Mesothelial cell of epicardium (in vitro differentiated cells): ENCODE measurements around the gene OR2T4. TPM values are rescaled to one million over a fixed set of nuclear protein-coding genes. Genes with fewer than 3 reads are reported as not detected.

ENCODE experiments used
- DNase-seq, 2 experiments: peaks; one replicate each; pipeline ENCODE4 v3.0.0; 2021; ENCODE audit warnings: low spot score in 2 of 2; ENCODE audit not compliant: unreplicated experiment in 2 of 2
- H3K27ac Mint-ChIP-seq: 2 replicates; pipeline ENCODE4 v1.8.0; 2021; ENCODE audit warnings: mixed read lengths
- H3K27me3 Mint-ChIP-seq: 2 replicates; pipeline ENCODE4 v1.8.0; 2021; ENCODE audit warnings: low read depth, mixed read lengths
- H3K36me3 Mint-ChIP-seq: 2 replicates; pipeline ENCODE4 v1.8.0; 2021; ENCODE audit warnings: mixed read lengths
- H3K4me1 Mint-ChIP-seq: 2 replicates; pipeline ENCODE4 v1.8.0; 2021; ENCODE audit warnings: mixed read lengths
- H3K4me3 Mint-ChIP-seq: 2 replicates; pipeline ENCODE4 v1.8.0; 2021; ENCODE audit warnings: mild to moderate bottlenecking, moderate library complexity, mixed read lengths
- H3K9me3 Mint-ChIP-seq: 2 replicates; pipeline ENCODE4 v1.8.0; 2021; ENCODE audit warnings: mixed read lengths
- total RNA-seq: library from RNA; stranded (reverse); gene quantifications from 3 replicates; pipeline ENCODE4 v1.2.1, GENCODE V29; 2021
- TF ChIP-seq, protein P1 (sequence below): fragments of 200-600 bp; sonication (generic); IDR thresholded peaks from one replicate; pipeline ENCODE4 v1.5.0; 2021; ENCODE audit warnings: antibody characterized with exemption; ENCODE audit not compliant: unreplicated experiment

Gene OR2T4
- total RNA-seq, 1 donor from 2014 or later, result not detected

DNA sequence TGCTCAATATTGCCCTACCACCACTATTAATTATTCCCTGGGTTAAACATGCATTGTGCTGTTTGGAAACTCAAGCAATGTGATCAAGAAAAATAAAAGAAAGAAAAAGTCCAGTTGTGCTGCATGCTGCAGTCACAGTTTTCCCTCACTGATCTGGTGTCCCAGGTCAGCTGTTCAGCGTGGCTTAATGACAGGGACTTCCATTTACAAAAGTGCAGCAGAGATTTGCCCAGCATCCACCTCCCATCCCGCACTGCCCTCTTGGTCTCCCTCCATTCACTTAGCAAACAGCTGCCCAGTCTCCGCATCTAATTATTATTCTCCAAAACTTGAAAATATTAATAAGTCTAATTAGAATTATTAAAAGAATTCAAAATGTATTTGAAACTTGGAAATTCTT is 2.0 kb upstream of the OR2T4 start:
- Mint-ChIP-seq H3K27ac (no peak overlapping the region), H3K4me1 (no peaks in the 10 kb centered on the region), H3K27me3 (no peaks in the 10 kb centered on the region), H3K9me3 (peaks cover 74% of the 10 kb centered on the region), H3K36me3 (no peaks in the 10 kb centered on the region), H3K4me3 (no peak overlapping the region)
- TF ChIP-seq, protein P1, sequence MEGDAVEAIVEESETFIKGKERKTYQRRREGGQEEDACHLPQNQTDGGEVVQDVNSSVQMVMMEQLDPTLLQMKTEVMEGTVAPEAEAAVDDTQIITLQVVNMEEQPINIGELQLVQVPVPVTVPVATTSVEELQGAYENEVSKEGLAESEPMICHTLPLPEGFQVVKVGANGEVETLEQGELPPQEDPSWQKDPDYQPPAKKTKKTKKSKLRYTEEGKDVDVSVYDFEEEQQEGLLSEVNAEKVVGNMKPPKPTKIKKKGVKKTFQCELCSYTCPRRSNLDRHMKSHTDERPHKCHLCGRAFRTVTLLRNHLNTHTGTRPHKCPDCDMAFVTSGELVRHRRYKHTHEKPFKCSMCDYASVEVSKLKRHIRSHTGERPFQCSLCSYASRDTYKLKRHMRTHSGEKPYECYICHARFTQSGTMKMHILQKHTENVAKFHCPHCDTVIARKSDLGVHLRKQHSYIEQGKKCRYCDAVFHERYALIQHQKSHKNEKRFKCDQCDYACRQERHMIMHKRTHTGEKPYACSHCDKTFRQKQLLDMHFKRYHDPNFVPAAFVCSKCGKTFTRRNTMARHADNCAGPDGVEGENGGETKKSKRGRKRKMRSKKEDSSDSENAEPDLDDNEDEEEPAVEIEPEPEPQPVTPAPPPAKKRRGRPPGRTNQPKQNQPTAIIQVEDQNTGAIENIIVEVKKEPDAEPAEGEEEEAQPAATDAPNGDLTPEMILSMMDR, result no peak
- DNase-seq, result no peak

DNA sequence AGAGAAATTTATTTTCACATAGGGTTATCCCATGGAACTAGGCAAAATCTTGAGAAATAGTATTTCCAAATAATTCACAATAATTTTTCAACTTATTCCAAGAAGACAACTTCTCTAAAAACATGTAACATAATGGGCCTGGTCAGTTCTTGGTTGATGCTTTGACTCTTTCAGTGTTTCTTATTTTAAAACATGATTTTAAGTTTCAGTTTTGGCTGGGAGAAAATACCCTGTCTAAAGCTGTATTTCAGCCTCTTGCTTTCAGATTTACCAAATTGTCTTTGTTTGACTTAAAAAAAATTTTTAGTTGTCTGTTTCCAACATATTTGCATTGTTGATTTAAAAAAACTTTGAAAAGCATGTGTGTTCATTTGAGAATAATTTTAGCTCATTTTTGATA is 5.1 kb downstream of the OR2T4 start:
- H3K9me3 Mint-ChIP-seq, result peaks cover 83% of the 10 kb centered on the region
- no peaks in the 10 kb centered on the region for H3K4me1 Mint-ChIP-seq
- H3K4me3 Mint-ChIP-seq, result no peak overlapping the region
- H3K27ac Mint-ChIP-seq, result no peak overlapping the region
- no peak for DNase-seq
- TF ChIP-seq, protein P1, result no peak
- H3K27me3 Mint-ChIP-seq, result no peaks in the 10 kb centered on the region
- H3K36me3 Mint-ChIP-seq, result no peaks in the 10 kb centered on the region

DNA sequence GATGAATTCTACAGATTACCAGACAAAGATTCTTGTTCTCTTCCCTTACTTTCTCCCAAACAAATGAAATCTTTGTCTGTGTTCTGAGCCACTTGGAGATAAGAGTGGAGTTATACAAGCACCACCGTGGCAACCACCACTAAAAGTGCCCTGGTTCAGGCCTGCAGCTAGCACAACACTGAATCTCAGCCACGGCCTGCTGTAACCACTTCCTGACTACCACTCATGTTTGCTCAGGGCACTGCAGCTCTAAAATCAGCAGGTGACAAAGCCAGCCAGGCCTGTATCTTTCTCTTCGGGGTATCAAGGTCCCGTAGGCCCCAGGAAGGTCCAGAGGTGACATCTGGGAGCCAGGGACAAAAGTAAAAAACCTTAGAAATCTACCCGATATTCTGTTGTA is 10.9 kb downstream of the OR2T4 start:
- no peaks in the 10 kb centered on the region for H3K4me1 Mint-ChIP-seq
- TF ChIP-seq, protein P1, result no peak
- no peak overlapping the region for H3K4me3 Mint-ChIP-seq
- no peaks in the 10 kb centered on the region for H3K36me3 Mint-ChIP-seq
- H3K27ac Mint-ChIP-seq, result no peak overlapping the region
- H3K27me3 Mint-ChIP-seq, result no peaks in the 10 kb centered on the region
- no peak for DNase-seq
- peaks cover 86% of the 10 kb centered on the region for H3K9me3 Mint-ChIP-seq

DNA sequence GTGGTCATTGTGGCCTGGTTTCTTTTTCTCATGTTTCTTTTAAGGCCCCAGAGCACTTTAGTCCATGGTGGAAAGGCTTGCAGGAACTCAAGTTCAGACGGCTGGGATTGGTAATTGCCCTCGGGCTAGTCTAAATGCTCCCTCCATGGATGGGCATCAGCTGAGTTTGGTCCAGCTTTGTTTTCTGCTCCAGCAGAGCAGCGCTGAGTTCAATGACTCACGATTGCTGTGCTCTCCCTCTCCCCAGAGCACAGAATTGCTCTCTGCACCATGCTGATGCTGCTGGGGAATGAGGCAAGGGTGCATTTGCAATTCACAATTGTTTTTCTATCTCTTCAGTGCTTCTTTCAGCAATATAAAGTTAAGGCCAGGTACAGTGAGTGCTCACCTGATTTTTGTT is 12.3 kb downstream of the OR2T4 start:
- no peak for DNase-seq
- no peaks in the 10 kb centered on the region for H3K36me3 Mint-ChIP-seq
- no peak overlapping the region for H3K4me3 Mint-ChIP-seq
- H3K27ac Mint-ChIP-seq, result no peak overlapping the region
- H3K9me3 Mint-ChIP-seq, result peaks cover 88% of the 10 kb centered on the region
- no peaks in the 10 kb centered on the region for H3K27me3 Mint-ChIP-seq
- TF ChIP-seq, protein P1, result no peak
- no peaks in the 10 kb centered on the region for H3K4me1 Mint-ChIP-seq

DNA sequence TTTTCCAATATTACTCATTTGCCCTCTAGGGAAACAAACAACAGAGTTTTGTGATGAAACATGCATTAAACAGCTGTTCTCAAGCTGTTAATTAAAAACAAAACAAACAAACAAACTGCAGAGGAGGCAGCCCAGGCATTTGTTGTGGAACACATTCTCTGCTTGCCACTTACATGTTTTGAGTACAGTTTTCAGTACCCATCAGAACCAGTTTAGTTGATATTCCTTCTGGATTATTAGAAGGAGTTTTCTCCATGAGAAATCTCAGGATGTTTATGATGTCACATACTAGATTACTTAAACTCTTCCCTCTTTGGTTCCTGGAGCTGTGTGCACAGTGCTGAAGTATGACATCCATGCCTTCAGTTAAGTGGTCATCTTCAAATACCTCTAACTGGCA is 14.0 kb downstream of the OR2T4 start, which contains the start of gene OR2T6:
Gene OR2T6 (plus strand): TSS at position 301 of the 400 bp plus-strand sequence. CDS start 11,863 bp downstream, outside the sequence.
- peaks cover 79% of the 10 kb centered on the region for H3K9me3 Mint-ChIP-seq
- no peaks in the 10 kb centered on the region for H3K4me1 Mint-ChIP-seq
- DNase-seq, result no peak
- no peaks in the 10 kb centered on the region for H3K27me3 Mint-ChIP-seq
- TF ChIP-seq, protein P1, result no peak
- H3K4me3 Mint-ChIP-seq, result no peak within 1 kb of the TSS
- no peaks in the 10 kb centered on the region for H3K36me3 Mint-ChIP-seq
- no peak within 1 kb of the TSS for H3K27ac Mint-ChIP-seq

DNA sequence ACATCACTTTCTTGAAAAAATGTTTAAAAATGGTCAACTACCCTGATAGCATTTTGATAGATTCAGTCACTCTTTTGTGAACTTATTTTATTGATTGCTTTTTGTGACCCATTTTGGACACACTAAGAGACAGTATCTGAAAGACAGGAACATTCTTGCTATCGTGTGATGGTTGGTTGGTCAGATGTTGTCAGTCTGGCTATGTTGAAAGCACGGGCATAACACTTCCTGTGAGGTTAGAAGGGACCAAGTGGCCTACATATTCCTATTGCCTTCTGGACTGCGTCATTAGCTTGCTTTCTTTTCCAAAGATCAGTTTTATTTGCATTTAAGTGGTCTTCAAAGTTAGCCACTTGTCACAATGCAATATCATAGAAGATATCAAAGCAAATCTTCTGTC is 15.5 kb downstream of the OR2T4 start:
- Mint-ChIP-seq H3K4me3 (no peak overlapping the region), H3K9me3 (peaks cover 77% of the 10 kb centered on the region), H3K27me3 (no peaks in the 10 kb centered on the region), H3K4me1 (no peaks in the 10 kb centered on the region), H3K36me3 (no peaks in the 10 kb centered on the region), H3K27ac (no peak overlapping the region)
- DNase-seq, result no peak
- TF ChIP-seq, protein P1, result no peak
